ENCODE measurements around the gene SLIT3. TPM values are rescaled to one million over a fixed set of nuclear protein-coding genes. Genes with fewer than 3 reads are reported as not detected.

Gene SLIT3
- total RNA-seq, 6 donors from 2014 or later = 10.8 to 57.3 (median 32.2) TPM

GRCh38 chr5:169004551-169004950 is 296.4 kb downstream of the SLIT3 start:
- H3K4me1 ChIP-seq = no peaks in the 10 kb centered on the region
- H3K4me3 ChIP-seq = no peak overlapping the region
- peak overlapping the region in 1 of 4 donors; percentile 23 for H3K27ac ChIP-seq
- H3K27me3 ChIP-seq = no peaks in the 10 kb centered on the region
- TF ChIP-seq POLR2A (IDR thresholded peaks at IDR 0.05) = no peak
- no peak for TF ChIP-seq CTCF (IDR thresholded peaks at IDR 0.05)
- TF ChIP-seq POLR2AphosphoS5 (IDR thresholded peaks at IDR 0.05) = no peak
- no peak for TF ChIP-seq EP300 (IDR thresholded peaks at IDR 0.05)
- H3K9me3 ChIP-seq = no peaks in the 10 kb centered on the region
- DNase-seq = no peak
- no peaks in the 10 kb centered on the region for H3K36me3 ChIP-seq
- ATAC-seq (ENCODE audit: low FRiP score in 2 of 2) = no peak
- WGBS, 2 donors = 57 to 69% methylated on average over 4 of the region's 4 CpGs

GRCh38 chr5:169003721-169004541 is 297.0 kb downstream of the SLIT3 start:
- H3K27ac ChIP-seq = peak overlapping the region in 1 of 4 donors; percentile 23
- DNase-seq (no peak), ATAC-seq (ENCODE audit: low FRiP score in 2 of 2) (no peak)
- WGBS, 2 donors = 60 to 69% methylated on average over 11 of the region's 11 CpGs
- TF ChIP-seq CTCF (IDR thresholded peaks at IDR 0.05) = peak in 1 of 6 experiments; percentile 8
- no peak for TF ChIP-seq POLR2A (IDR thresholded peaks at IDR 0.05)
- no peaks in the 10 kb centered on the region for H3K4me1 ChIP-seq
- H3K27me3 ChIP-seq = no peaks in the 10 kb centered on the region
- H3K36me3 ChIP-seq = no peaks in the 10 kb centered on the region
- H3K4me3 ChIP-seq = no peak overlapping the region
- H3K9me3 ChIP-seq = no peaks in the 10 kb centered on the region

GRCh38 chr5:169002953-169003555 is 297.9 kb downstream of the SLIT3 start:
- TF ChIP-seq POLR2AphosphoS5 (IDR thresholded peaks at IDR 0.05) (no peak), POLR2A (IDR thresholded peaks at IDR 0.05) (no peak), CTCF (IDR thresholded peaks at IDR 0.05) (no peak), EP300 (IDR thresholded peaks at IDR 0.05) (no peak)
- WGBS, 2 donors = 82 to 86% methylated on average over 6 of the region's 6 CpGs
- no peak overlapping the region for H3K27ac ChIP-seq

GRCh38 chr5:169001394-169001793 is 299.5 kb downstream of the SLIT3 start:
- H3K36me3 ChIP-seq = no peaks in the 10 kb centered on the region
- no peak for TF ChIP-seq CTCF (IDR thresholded peaks at IDR 0.05)
- no peak for TF ChIP-seq POLR2AphosphoS5 (IDR thresholded peaks at IDR 0.05)
- TF ChIP-seq EP300 (IDR thresholded peaks at IDR 0.05) = no peak
- no peak for TF ChIP-seq POLR2A (IDR thresholded peaks at IDR 0.05)
- H3K4me3 ChIP-seq = no peak overlapping the region
- H3K9me3 ChIP-seq = no peaks in the 10 kb centered on the region
- no peaks in the 10 kb centered on the region for H3K4me1 ChIP-seq
- ATAC-seq (ENCODE audit: low FRiP score in 2 of 2) = no peak
- WGBS, 2 donors = 71 to 73% methylated on average over 3 of the region's 3 CpGs
- no peak for DNase-seq
- H3K27me3 ChIP-seq = no peaks in the 10 kb centered on the region
- no peak overlapping the region for H3K27ac ChIP-seq

More at GRCh38 chr5:169002953-169003555, 297.9 kb downstream of the SLIT3 start:
- ATAC-seq (ENCODE audit: low FRiP score in 2 of 2) (no peak), DNase-seq (no peak)
- Histone ChIP-seq H3K4me1 (no peaks in the 10 kb centered on the region), H3K27me3 (no peaks in the 10 kb centered on the region), H3K9me3 (no peaks in the 10 kb centered on the region), H3K4me3 (no peak overlapping the region), H3K36me3 (no peaks in the 10 kb centered on the region)
